GM23338 (cell line): Measurements from ENCODE around the gene POU5F2. TPM values are rescaled to one million over a fixed set of nuclear protein-coding genes. Genes with fewer than 3 reads are reported as not detected.

Experiments
- ATAC-seq: fragments of 200-7000 bp; cut with Tn5 transposase; 3 replicates; pipeline ENCODE4 v1.9.1; 2020
- DNase-seq: peaks from one replicate; pipeline ENCODE4 v3.0.0-alpha.2; 2015; ENCODE audit warnings: low spot score
- H2AFZ ChIP-seq: fragments of 200-600 bp; sonication (generic); 2 replicates; pipeline ENCODE4 v1.8.0; 2016; ENCODE audit warnings: antibody characterized with exemption, mild to moderate bottlenecking, moderate library complexity
- H3F3A ChIP-seq: fragments of 200-600 bp; sonication (generic); replicated peaks from 2 replicates; pipeline ENCODE4 v1.8.0; 2017; ENCODE audit warnings: antibody characterized with exemption, mixed run types, low read depth
- H3K27ac ChIP-seq: fragments of 200-600 bp; sonication (generic); 2 replicates; pipeline ENCODE4 v1.6.1; 2016; ENCODE audit warnings: low read depth
- H3K27me3 ChIP-seq: fragments of 200-600 bp; sonication (generic); 2 replicates; pipeline ENCODE4 v1.8.0; 2016; ENCODE audit warnings: mild to moderate bottlenecking, mixed run types, moderate library complexity; ENCODE audit not compliant: insufficient read depth
- H3K36me3 ChIP-seq: fragments of 200-600 bp; sonication (generic); 2 replicates; pipeline ENCODE4 v1.8.0; 2016; ENCODE audit warnings: mild to moderate bottlenecking; ENCODE audit not compliant: insufficient read depth
- H3K4me1 ChIP-seq: fragments of 200-600 bp; sonication (generic); 2 replicates; pipeline ENCODE4 v1.8.0; 2016; ENCODE audit warnings: mild to moderate bottlenecking, moderate library complexity; ENCODE audit not compliant: insufficient read depth
- H3K4me2 ChIP-seq: fragments of 200-600 bp; sonication (generic); 2 replicates; pipeline ENCODE4 v1.7.1; 2017; ENCODE audit warnings: mixed run types
- H3K4me3 ChIP-seq: fragments of 200-600 bp; sonication (generic); 2 replicates; pipeline ENCODE4 v1.6.1; 2016; ENCODE audit warnings: mixed run types
- H3K79me2 ChIP-seq: fragments of 200-600 bp; sonication (generic); replicated peaks from 2 replicates; pipeline ENCODE4 v1.8.0; 2017; ENCODE audit warnings: mild to moderate bottlenecking; ENCODE audit not compliant: insufficient read depth
- H3K9me2 ChIP-seq: fragments of 200-600 bp; sonication (generic); 2 replicates; pipeline ENCODE4 v1.8.0; 2017; ENCODE audit not compliant: insufficient read depth
- H4K20me1 ChIP-seq: fragments of 200-600 bp; sonication (generic); replicated peaks from 2 replicates; pipeline ENCODE4 v1.8.0; 2017; ENCODE audit warnings: mild to moderate bottlenecking; ENCODE audit not compliant: insufficient read depth
- H3K27ac Mint-ChIP-seq: 2 replicates; pipeline ENCODE4 v1.8.0; 2020; ENCODE audit warnings: inconsistent platforms, mild to moderate bottlenecking, moderate library complexity, mixed read lengths
- H3K27me3 Mint-ChIP-seq: 3 replicates; pipeline ENCODE4 v1.8.0; 2022; ENCODE audit warnings: low read depth, mild to moderate bottlenecking, moderate library complexity, mixed read lengths, inconsistent platforms; ENCODE audit not compliant: insufficient read depth, poor library complexity
- H3K36me3 Mint-ChIP-seq: 3 replicates; pipeline ENCODE4 v1.8.0; 2021; ENCODE audit warnings: low read depth, mild to moderate bottlenecking, inconsistent platforms, moderate library complexity, mixed read lengths
- H3K4me1 Mint-ChIP-seq: 3 replicates; pipeline ENCODE4 v1.8.0; 2020; ENCODE audit warnings: mild to moderate bottlenecking, inconsistent platforms, mixed read lengths
- H3K4me3 Mint-ChIP-seq: 3 replicates; pipeline ENCODE4 v1.8.0; 2021; ENCODE audit warnings: moderate library complexity, mild to moderate bottlenecking, inconsistent platforms, mixed read lengths
- H3K9me3 Mint-ChIP-seq: 3 replicates; pipeline ENCODE4 v1.8.0; 2020; ENCODE audit warnings: moderate library complexity, mild to moderate bottlenecking, inconsistent platforms, mixed read lengths
- ETS1 ChIP-seq: IDR thresholded peaks from 2 replicates; pipeline ENCODE4 v1.6.1; 2016; ENCODE audit warnings: antibody characterized with exemption
- EZH2 ChIP-seq: fragments of 200-600 bp; sonication (generic); IDR thresholded peaks from one replicate; pipeline ENCODE4 v1.8.0; 2017; ENCODE audit warnings: antibody characterized with exemption, mild to moderate bottlenecking, low read depth; ENCODE audit not compliant: unreplicated experiment
- EZH2phosphoT487 ChIP-seq: fragments of 200-600 bp; sonication (generic); IDR thresholded peaks from one replicate; pipeline ENCODE4 v1.8.1; 2018; ENCODE audit warnings: antibody characterized with exemption; ENCODE audit not compliant: unreplicated experiment
- JUNB ChIP-seq: IDR thresholded peaks from one replicate; pipeline ENCODE4 v1.6.1; 2016; ENCODE audit warnings: antibody characterized with exemption; ENCODE audit not compliant: unreplicated experiment
- NANOG ChIP-seq: IDR thresholded peaks from 2 replicates; pipeline ENCODE4 v1.6.1; 2016; ENCODE audit warnings: antibody characterized with exemption, borderline replicate concordance
- REST ChIP-seq: IDR thresholded peaks from one replicate; pipeline ENCODE4 v1.6.1; 2018; ENCODE audit warnings: antibody characterized with exemption; ENCODE audit not compliant: unreplicated experiment
- ZNF114 ChIP-seq: fragments of 250-450 bp; sonication (Bioruptor Pico); IDR thresholded peaks from 2 replicates; pipeline ENCODE4 v1.5.0; 2020; ENCODE audit warnings: mild to moderate bottlenecking, moderate library complexity
- ZNF331 ChIP-seq: fragments of 250-450 bp; sonication (Bioruptor Pico); IDR thresholded peaks from 2 replicates; pipeline ENCODE4 v1.5.0; 2020; ENCODE audit warnings: low read depth, mild to moderate bottlenecking, moderate library complexity
- ZNF462 ChIP-seq: fragments of 250-450 bp; sonication (Bioruptor Pico); IDR thresholded peaks from 2 replicates; pipeline ENCODE4 v1.5.0; 2020; ENCODE audit warnings: mild to moderate bottlenecking, moderate library complexity
- polyA plus RNA-seq: library from polyadenylated mRNA; unstranded; fragments of >200 nt; fragmentation: Nextera tagmentation; extraction: Ambion mirVana; gene quantifications from 2 replicates; pipeline ENCODE4 v1.2.1, GENCODE V29; 2016
- total RNA-seq: library from RNA; depleted of rRNA; stranded (reverse); fragments of >200 nt; shearing (Covaris generic); gene quantifications from 2 replicates; pipeline ENCODE4 v1.2.3, GENCODE V29; 2014

The POU5F2 gene
- total and polyA plus RNA-seq, 2 experiments from 2014 or later: 0.11 to 0.76 TPM

- no peaks in the 10 kb centered on the region for H3F3A ChIP-seq
- H3K27ac ChIP-seq: no peak overlapping the region
- ATAC-seq (no peak), DNase-seq (no peak)
- no peak overlapping the region for H2AFZ ChIP-seq
- H3K4me3 ChIP-seq: no peak overlapping the region
- Mint-ChIP-seq H3K27me3 (no peaks in the 10 kb centered on the region), H3K4me3 (no peak overlapping the region), H3K36me3 (no peaks in the 10 kb centered on the region), H3K9me3 (no peaks in the 10 kb centered on the region), H3K27ac (no peak overlapping the region), H3K4me1 (peaks cover 34% of the 10 kb centered on the region)
- no peak overlapping the region for H3K4me2 ChIP-seq
- no peak for TF ChIP-seq REST
- no peak for TF ChIP-seq EZH2
- TF ChIP-seq ZNF462: no peak
- TF ChIP-seq JUNB: no peak
- TF ChIP-seq ZNF331: no peak
- TF ChIP-seq ZNF114 (CRISPR knock-in tag): no peak
- no peak for TF ChIP-seq ETS1
- TF ChIP-seq NANOG: no peak
- TF ChIP-seq EZH2phosphoT487: no peak
- no peaks in the 10 kb centered on the region for H3K79me2 ChIP-seq
- H3K27me3 ChIP-seq: no peaks in the 10 kb centered on the region
- H3K36me3 ChIP-seq: no peaks in the 10 kb centered on the region
- H4K20me1 ChIP-seq: no peaks in the 10 kb centered on the region
- no peaks in the 10 kb centered on the region for H3K9me2 ChIP-seq
- peaks cover 26% of the 10 kb centered on the region for H3K4me1 ChIP-seq
Measured at GRCh38 chr5:93721071-93721470, 20.3 kb downstream of the POU5F2 start.
